Loucy (cell line): ENCODE measurements around the gene SERGEF.

Experiments used
- H2AFZ ChIP-seq: fragments of 200-600 bp; sonication (generic); 2 replicates; pipeline ENCODE4 v1.6.0; 2016; ENCODE audit warnings: antibody characterized with exemption, mild to moderate bottlenecking, low read length, moderate library complexity
- H3F3A ChIP-seq: fragments of 200-600 bp; 2 replicates; pipeline ENCODE4 v1.6.0; 2016; ENCODE audit warnings: antibody characterized with exemption, low read depth, mild to moderate bottlenecking
- H3K27me3 ChIP-seq: fragments of 200-600 bp; sonication (generic); 2 replicates; pipeline ENCODE4 v1.6.1; 2014; ENCODE audit warnings: low read length, mild to moderate bottlenecking; ENCODE audit not compliant: insufficient read depth, poor library complexity, severe bottlenecking
- H3K36me3 ChIP-seq: fragments of 200-600 bp; sonication (generic); 2 replicates; pipeline ENCODE4 v1.6.1; 2016; ENCODE audit warnings: low read length; ENCODE audit not compliant: insufficient read depth
- H3K4me1 ChIP-seq: fragments of 200-600 bp; sonication (generic); 2 replicates; pipeline ENCODE4 v1.5.1; 2014; ENCODE audit warnings: low read length, mild to moderate bottlenecking; ENCODE audit not compliant: insufficient read depth, poor library complexity, severe bottlenecking
- H3K4me2 ChIP-seq: fragments of 200-600 bp; sonication (generic); 2 replicates; pipeline ENCODE4 v1.6.0; 2014; ENCODE audit warnings: antibody characterized with exemption, low read length, low read depth, mild to moderate bottlenecking; ENCODE audit not compliant: poor library complexity, severe bottlenecking
- H3K4me3 ChIP-seq: fragments of 200-600 bp; sonication (generic); 2 replicates; pipeline ENCODE4 v1.5.1; 2014; ENCODE audit warnings: low read length, mild to moderate bottlenecking, mixed read lengths; ENCODE audit not compliant: poor library complexity, severe bottlenecking
- H3K79me2 ChIP-seq: fragments of 200-600 bp; sonication (generic); 2 replicates; pipeline ENCODE4 v1.6.1; 2014; ENCODE audit warnings: low read length; ENCODE audit not compliant: insufficient read depth
- H3K9ac ChIP-seq: fragments of 200-600 bp; sonication (generic); 2 replicates; pipeline ENCODE4 v1.6.0; 2014; ENCODE audit warnings: mild to moderate bottlenecking, low read depth, low read length, moderate library complexity; ENCODE audit not compliant: poor library complexity, severe bottlenecking
- H3K9me2 ChIP-seq: fragments of 200-600 bp; sonication (generic); replicated peaks from 2 replicates; pipeline ENCODE4 v1.6.1; 2016; ENCODE audit warnings: low read depth, low read length, mixed read lengths
- H3K9me3 ChIP-seq: fragments of 200-600 bp; sonication (generic); 2 replicates; pipeline ENCODE4 v1.6.1; 2014; ENCODE audit warnings: mild to moderate bottlenecking, antibody characterized with exemption, low read length, low read depth; ENCODE audit not compliant: insufficient read depth
- H4K20me1 ChIP-seq: fragments of 200-600 bp; sonication (generic); 2 replicates; pipeline ENCODE4 v1.6.0; 2014; ENCODE audit warnings: antibody characterized with exemption, low read length, mild to moderate bottlenecking; ENCODE audit not compliant: insufficient read depth, poor library complexity, severe bottlenecking
- CTCF ChIP-seq: fragments of 200-600 bp; sonication (generic); conservative IDR thresholded peaks from 2 replicates; pipeline ENCODE4 v1.5.1; 2014; ENCODE audit warnings: mild to moderate bottlenecking, antibody characterized with exemption, low read length
- EZH2phosphoT487 ChIP-seq: fragments of 200-600 bp; IDR thresholded peaks from 2 replicates; pipeline ENCODE4 v1.6.1; 2018; ENCODE audit warnings: antibody characterized with exemption, mild to moderate bottlenecking, moderate library complexity, borderline replicate concordance

SERGEF gene

GRCh38 chr11:17779861-17780594, 232.8 kb downstream of the SERGEF start:
- no peaks in the 10 kb centered on the region for H3F3A ChIP-seq
- H4K20me1 ChIP-seq = no peaks in the 10 kb centered on the region
- no peaks in the 10 kb centered on the region for H3K9me2 ChIP-seq
- H3K79me2 ChIP-seq = no peaks in the 10 kb centered on the region
- no peak overlapping the region for H3K4me2 ChIP-seq
- no peak overlapping the region for H3K9ac ChIP-seq
- no peak overlapping the region for H3K4me3 ChIP-seq
- H2AFZ ChIP-seq = no peak overlapping the region
- TF ChIP-seq CTCF = no peak
- no peak for TF ChIP-seq EZH2phosphoT487
- H3K36me3 ChIP-seq = no peaks in the 10 kb centered on the region
- H3K4me1 ChIP-seq = no peaks in the 10 kb centered on the region
- no peaks in the 10 kb centered on the region for H3K27me3 ChIP-seq
- H3K9me3 ChIP-seq = no peaks in the 10 kb centered on the region

- no peak overlapping the region for H3K9ac ChIP-seq
- no peaks in the 10 kb centered on the region for H3K79me2 ChIP-seq
- H3K4me2 ChIP-seq = no peak overlapping the region
- H3K4me3 ChIP-seq = no peak overlapping the region
- no peak for TF ChIP-seq EZH2phosphoT487
- TF ChIP-seq CTCF = no peak
- H3K27me3 ChIP-seq = no peaks in the 10 kb centered on the region
- no peaks in the 10 kb centered on the region for H3F3A ChIP-seq
- no peak overlapping the region for H2AFZ ChIP-seq
- H3K9me2 ChIP-seq = no peaks in the 10 kb centered on the region
- H3K4me1 ChIP-seq = no peaks in the 10 kb centered on the region
- no peaks in the 10 kb centered on the region for H3K9me3 ChIP-seq
- H4K20me1 ChIP-seq = no peaks in the 10 kb centered on the region
- no peaks in the 10 kb centered on the region for H3K36me3 ChIP-seq
These were observed 233.6 kb downstream of the SERGEF start for GRCh38 chr11:17778956-17779860.

GRCh38 chr11:17778352-17778751, 234.5 kb downstream of the SERGEF start:
- Histone ChIP-seq H3K79me2 (no peaks in the 10 kb centered on the region), H3K9me2 (no peaks in the 10 kb centered on the region), H3K4me1 (no peaks in the 10 kb centered on the region), H4K20me1 (no peaks in the 10 kb centered on the region), H2AFZ (no peak overlapping the region), H3K9ac (no peak overlapping the region), H3K36me3 (no peaks in the 10 kb centered on the region), H3K4me2 (no peak overlapping the region), H3K9me3 (no peaks in the 10 kb centered on the region), H3K4me3 (no peak overlapping the region), H3F3A (no peaks in the 10 kb centered on the region), H3K27me3 (no peaks in the 10 kb centered on the region)
- TF ChIP-seq CTCF (no peak), EZH2phosphoT487 (no peak)
